Measurements from ENCODE around the gene ZBTB20.

GRCh38 chr3:115127208-115127607, 19.9 kb downstream of the ZBTB20 start:
- TF ChIP-seq CTCF (IDR thresholded peaks at IDR 0.05) (no peak), POLR2A (IDR thresholded peaks at IDR 0.05) (no peak)
